T-helper 22 cell (primary cell): ENCODE results near the gene UBE3A.
"Not testable (repeated sequence)": the region's sequence is repeated elsewhere in the genome, so short reads cannot be mapped to it uniquely, and the experiment has no call there.

Source experiments
- DNase-seq: peaks from one replicate; pipeline ENCODE4 v3.0.0-alpha.2; 2020; ENCODE audit warnings: low read depth

Gene UBE3A

DNA sequence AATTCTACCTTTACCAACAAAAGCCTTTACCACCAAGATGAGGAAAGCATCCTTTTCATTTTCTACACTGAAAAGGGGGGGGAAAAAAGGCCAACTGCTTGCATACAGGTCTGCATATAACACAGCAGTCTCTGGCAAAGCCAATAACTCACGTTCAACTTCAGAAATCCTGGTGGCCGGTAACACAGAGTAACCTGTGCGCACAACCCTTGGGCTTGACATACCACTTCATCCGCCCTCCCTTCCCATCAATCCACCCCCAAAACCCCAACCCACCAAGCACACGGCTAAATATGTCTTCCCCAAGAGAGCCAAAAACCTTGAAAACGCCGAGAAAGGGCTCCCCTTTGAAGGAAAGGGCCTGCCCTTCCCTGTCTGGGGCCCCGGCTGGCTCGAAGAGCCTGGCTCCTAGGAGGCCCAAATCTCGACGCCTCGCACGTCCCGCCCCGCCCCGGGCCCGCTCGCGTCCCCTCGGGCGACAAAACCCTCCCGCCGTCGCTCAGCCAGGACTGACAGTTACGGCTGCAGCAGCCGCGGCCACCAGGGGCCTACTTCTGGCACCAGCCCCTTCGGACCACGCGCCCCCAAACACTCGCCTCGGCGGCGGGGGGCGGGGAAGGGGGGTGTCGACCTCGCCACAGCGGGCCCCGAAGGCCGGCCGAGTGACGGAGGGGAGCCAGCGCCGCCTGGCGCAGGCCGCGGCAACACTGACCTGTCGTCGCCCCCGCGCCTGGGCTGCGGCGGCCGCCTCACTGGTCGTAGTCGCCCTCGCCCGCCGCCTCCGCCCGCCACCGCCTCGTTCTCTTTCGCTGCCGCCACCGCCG lies 835 bp downstream of the UBE3A start:
- peak; percentile 27 for DNase-seq

- DNase-seq = no peak
These were observed 2.1 kb downstream of the UBE3A start for GRCh38 chr15:25436707-25437106.

GRCh38 chr15:25435474-25436243 lies 3.2 kb downstream of the UBE3A start:
- no peak for DNase-seq

DNA sequence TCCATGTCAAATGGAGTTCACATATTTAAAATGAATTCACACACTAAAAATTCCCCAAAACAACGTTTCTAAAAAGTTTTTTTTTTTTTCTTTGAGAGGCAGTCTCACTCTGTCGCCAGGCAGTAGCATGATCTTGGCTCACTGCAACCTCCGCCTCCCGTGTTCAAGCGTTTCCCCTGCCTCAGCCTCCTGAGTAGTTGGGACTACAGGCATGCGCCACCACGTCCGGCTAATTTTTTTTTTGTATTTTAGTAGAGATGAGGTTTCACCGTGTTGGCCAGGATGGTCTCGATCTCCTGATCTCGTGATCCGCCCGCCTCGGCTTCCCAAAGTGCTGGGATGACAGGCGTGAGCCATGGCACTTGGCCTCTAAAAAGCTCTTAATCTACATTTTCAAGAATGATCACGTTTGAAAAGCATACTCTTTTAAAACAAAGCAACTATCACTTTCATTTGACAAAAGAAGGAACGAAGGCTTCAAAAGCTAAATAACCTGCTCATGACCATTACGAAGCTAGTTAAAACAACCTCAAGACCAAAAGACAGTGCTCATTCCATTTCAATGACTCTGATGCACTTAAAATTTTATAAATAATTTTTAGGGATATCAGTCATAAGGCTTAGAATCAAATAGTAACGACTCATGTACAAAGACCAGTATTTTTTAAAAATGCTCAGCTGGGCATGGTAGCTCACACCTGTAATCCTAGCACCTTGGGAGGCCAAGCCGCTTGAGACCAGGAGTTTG lies 5.5 kb downstream of the UBE3A start:
- DNase-seq = no peak

DNA sequence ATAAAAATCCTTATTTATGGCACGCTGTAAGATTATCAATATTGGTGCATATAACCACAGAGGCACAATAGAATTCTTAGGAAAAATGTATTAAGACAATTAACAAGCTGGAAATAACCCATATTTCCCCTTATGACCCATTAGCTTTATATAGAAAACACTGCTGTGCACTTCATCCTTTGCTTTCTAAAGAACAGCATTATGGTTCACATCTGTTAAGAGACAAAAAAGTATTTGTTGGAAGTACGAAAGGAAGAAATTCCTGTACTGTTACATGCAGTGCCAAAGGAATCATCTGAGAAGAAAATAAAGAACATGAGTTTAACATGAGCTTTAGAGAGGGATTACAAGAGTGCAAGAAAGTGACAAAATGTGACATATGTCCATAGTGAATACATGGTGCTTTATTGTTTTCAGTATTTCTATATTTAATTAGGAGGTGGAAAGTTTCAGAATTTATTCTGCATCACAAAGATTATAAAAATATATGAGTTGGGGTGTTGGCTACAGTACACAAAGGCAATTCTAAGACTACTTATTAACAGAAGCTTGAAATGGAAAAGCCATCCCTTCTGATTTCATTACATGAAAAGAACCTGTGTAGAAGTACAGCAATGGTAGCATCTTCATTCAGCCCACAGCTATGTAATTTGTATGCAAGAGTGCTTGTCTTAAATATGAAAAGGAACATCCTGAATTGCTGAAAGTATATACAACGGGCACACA lies 6.8 kb downstream of the UBE3A start:
- no peak for DNase-seq

- no peak for DNase-seq
These were observed 11.0 kb downstream of the UBE3A start for GRCh38 chr15:25427861-25428260.

- no peak for DNase-seq
These were observed 11.8 kb downstream of the UBE3A start for GRCh38 chr15:25426896-25427610.

DNA sequence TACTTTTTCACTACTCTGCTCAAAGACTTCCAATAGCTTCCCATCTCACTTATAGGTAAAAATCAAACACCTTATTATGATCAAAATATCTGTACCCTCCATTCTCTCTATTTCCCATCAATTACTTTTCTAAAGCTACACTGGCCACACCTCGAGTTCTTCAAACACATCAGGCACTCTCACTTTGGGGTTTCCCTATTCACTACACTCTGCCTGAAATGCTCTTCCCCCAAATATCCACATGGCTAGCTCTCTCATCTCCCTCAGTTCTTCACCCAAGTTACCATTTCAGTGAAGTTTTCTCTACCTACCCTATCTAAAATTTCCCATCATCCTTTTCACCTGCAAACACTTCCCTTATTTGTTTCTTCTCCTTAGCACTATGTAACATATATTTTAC lies 14.8 kb downstream of the UBE3A start:
- no peak for DNase-seq

DNA sequence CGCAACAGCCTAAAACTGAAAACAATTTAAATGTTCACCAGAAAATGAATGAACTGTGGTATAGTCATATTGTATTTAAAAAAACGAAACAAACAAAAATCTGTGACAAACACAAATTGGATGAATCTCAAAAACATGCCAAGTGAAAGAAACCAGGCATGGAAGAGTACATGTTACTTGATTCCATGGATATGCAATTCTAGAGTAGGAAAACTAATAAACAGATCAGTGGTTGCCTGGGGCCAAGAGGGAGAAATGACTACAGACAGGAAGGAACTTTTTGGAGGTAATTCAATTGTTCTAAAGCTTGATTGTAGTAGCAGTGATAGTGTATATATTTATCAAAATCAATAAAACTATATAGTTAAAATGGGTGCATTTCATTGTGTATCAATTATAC lies 16.8 kb downstream of the UBE3A start:
- no peak for DNase-seq

- DNase-seq = no peak
These were observed 20.6 kb downstream of the UBE3A start for GRCh38 chr15:25418202-25418601.

GRCh38 chr15:25417604-25418003 lies 21.2 kb downstream of the UBE3A start:
- DNase-seq = no peak

- DNase-seq = no peak
These were observed 22.1 kb downstream of the UBE3A start for GRCh38 chr15:25416693-25417092.

DNA sequence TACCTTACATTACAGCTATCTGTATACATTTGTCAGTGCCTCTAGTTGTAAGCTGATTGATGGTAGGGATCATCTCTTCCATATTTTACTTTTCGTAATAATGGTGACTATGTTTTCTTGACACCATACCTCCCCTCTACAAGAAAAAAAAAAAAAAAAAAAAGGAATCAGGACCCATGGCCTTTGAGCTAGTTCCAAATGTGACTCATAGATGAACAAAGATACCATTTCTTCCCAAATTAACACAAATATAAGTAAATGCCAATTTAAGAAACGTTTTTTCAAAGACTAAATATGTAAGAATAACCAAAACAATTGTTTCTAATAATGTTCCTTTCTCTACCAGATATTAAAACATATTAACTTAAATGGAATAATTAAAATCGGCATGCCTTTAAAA lies 23.1 kb downstream of the UBE3A start:
- DNase-seq = no peak

DNA sequence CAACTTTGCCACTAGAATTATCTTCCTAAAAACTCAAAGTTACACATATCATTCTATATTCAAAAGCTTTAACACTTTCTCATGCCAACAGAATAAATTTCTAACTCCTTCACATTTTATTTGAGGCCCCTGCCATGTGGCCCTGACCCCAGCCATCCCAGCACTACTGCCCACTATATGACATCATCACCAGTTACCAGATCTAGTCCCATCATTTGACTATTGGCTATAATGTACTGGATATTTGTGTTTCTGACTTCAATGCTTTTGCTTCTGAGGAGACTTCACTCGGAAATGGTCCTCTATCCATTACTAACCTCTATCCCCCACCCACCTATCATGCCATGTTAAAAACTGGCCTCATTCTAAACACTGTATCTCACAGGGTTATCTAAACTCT lies 23.6 kb downstream of the UBE3A start:
- no peak for DNase-seq

DNA sequence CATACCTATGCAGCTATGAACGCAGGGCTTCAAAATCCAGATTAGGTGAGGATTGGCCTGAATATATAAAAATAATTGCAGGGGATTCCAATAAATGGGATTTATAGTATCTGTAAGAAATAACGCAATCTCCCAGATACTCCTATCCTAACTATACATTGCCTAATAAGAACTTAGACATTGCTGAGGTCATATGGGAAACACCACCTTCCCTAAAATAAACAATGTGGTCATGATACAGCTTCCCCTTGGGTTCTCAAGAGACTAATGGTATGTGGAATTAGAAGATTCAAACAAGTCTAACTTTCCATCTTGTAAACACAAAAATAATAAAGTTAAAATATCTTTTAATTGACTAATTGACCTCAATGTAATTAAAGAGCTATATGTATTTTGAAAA lies 28.2 kb downstream of the UBE3A start:
- DNase-seq = no peak

DNA sequence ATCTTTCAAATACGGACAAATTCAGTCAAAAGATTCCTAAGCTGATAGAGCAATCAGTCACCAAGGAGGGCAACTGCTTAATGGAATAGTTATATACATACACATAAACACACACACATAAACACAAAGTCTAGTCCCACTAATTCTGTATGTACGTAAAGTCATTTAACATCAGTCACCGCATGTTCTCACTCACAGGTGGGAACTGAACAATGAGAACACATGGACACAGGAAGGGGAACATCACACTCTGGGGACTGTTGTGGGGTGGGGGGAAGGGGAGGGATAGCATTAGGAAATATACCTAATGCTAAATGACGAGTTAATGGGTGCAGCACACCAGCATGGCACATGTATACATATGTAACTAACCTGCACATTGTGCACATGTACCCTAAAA lies 29.1 kb downstream of the UBE3A start:
- not testable (repeated sequence) for DNase-seq

- DNase-seq = no peak
These were observed 29.9 kb downstream of the UBE3A start for GRCh38 chr15:25408929-25409328.

DNA sequence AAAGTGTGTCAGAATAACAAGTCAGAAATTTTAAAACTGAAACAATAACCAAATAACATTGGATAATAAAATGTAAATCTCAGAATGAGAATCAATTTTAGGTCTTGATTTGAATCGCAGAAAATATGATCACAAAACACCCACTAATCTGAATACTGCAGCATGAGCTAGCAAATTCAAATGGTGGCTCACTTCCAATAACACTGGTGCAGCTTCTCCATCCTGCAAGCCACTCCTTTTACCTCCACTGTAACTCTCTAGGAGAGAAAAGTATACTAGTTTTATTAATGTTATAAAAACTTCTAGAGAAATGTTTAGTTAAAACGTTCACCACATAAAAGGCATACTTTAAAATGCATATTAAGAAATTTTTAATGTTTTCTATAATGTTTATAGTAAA lies 30.4 kb downstream of the UBE3A start:
- DNase-seq = no peak

GRCh38 chr15:25407950-25408349 lies 30.9 kb downstream of the UBE3A start:
- DNase-seq = no peak

- DNase-seq = no peak
These were observed 32.0 kb downstream of the UBE3A start for GRCh38 chr15:25406846-25407245.

DNA sequence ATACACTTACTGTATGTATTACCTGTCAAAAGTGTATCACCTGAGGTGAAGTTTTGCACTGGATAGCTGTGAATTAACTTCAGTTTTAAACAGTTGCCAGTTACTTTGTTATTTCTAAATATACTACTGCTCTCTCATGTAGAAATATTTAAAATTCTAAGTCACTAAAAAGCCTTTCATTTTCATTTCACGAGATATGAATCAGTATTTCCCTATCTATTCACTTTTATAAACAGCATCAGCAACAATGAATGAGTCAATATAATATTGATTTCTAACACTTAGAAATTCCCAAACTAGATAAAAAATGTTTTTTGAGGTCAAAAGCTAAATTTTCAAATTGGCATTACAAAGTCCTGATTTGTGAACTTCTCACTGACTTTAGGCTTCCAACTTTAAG lies 32.6 kb downstream of the UBE3A start:
- no peak for DNase-seq
